Mammary epithelial cell (primary cell): ENCODE measurements around the gene MAML3.

Experiments
- EZH2 ChIP-seq: IDR thresholded peaks from 2 replicates; pipeline ENCODE4 v1.6.1; 2012; ENCODE audit warnings: low read length, inconsistent platforms, borderline replicate concordance
- TF ChIP-seq, protein P1 (sequence below), 2 donors: IDR thresholded peaks in 1 of 2; conservative IDR thresholded peaks in 1 of 2; 2 replicates each; pipeline ENCODE4 v1.5.1; 2011 to 2012; ENCODE audit warnings: inconsistent platforms in 2 of 2, low read length in 2 of 2, mild to moderate bottlenecking in 2 of 2, control low read depth in 1 of 2, low read depth in 1 of 2; ENCODE audit not compliant: insufficient read depth in 1 of 2; ENCODE audit errors: extremely low read depth in 1 of 2

DNA sequence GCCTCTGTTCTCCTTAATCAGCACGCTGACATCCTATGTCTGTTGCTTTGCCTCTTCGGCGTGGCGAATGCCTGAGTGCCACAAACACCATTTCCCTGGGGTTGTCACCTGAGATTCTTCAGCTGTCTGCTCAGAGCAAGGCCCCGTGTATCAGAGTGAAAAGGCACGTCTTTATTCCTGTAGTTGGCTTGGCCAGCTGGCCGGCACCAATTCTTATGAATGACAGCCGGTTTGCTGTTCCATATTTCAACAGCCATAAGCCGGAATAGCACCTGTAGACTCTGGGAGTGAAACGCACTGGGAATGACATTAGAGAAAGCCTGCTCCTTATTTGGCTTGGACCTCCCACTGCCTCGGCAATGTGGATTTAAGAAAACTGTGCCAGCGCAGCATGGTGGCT, 399.0 kb downstream of the MAML3 start:
- TF ChIP-seq, protein P1, sequence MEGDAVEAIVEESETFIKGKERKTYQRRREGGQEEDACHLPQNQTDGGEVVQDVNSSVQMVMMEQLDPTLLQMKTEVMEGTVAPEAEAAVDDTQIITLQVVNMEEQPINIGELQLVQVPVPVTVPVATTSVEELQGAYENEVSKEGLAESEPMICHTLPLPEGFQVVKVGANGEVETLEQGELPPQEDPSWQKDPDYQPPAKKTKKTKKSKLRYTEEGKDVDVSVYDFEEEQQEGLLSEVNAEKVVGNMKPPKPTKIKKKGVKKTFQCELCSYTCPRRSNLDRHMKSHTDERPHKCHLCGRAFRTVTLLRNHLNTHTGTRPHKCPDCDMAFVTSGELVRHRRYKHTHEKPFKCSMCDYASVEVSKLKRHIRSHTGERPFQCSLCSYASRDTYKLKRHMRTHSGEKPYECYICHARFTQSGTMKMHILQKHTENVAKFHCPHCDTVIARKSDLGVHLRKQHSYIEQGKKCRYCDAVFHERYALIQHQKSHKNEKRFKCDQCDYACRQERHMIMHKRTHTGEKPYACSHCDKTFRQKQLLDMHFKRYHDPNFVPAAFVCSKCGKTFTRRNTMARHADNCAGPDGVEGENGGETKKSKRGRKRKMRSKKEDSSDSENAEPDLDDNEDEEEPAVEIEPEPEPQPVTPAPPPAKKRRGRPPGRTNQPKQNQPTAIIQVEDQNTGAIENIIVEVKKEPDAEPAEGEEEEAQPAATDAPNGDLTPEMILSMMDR (conservative IDR thresholded peaks at IDR 0.05 in 1 of 2, IDR thresholded peaks at IDR 0.05 in 1 of 2; ENCODE audit: extremely low read depth in 1 of 2, insufficient read depth in 1 of 2, low read depth in 1 of 2, low read length in 2 of 2) = no peak
- TF ChIP-seq EZH2 = no peak
